Thoracic aorta (tissue), 2 donors: ENCODE measurements around the gene SORL1. TPM values are rescaled to one million over a fixed set of nuclear protein-coding genes. Genes with fewer than 3 reads are reported as not detected.

ENCODE experiments used
- ATAC-seq: fragments of 150-250 bp; one replicate; pipeline ENCODE4 v1.8.0; 2017; ENCODE audit warnings: low read depth; ENCODE audit not compliant: insufficient number of reproducible peaks, low FRiP score
- DNase-seq: peaks from one replicate; pipeline ENCODE4 v3.0.0-alpha.2; 2020; ENCODE audit warnings: low spot score
- H3K27ac ChIP-seq, 2 donors: fragments of 200-600 bp; sonication (generic); 1 replicate in 1 of 2; 2 replicates in 1 of 2; pipeline ENCODE4 v1.5.1; 2016; ENCODE audit warnings: mild to moderate bottlenecking in 2 of 2, moderate library complexity in 2 of 2
- H3K27me3 ChIP-seq: fragments of 200-600 bp; sonication (generic); replicated peaks from 2 replicates; pipeline ENCODE4 v1.6.0; 2016; ENCODE audit warnings: mild to moderate bottlenecking; ENCODE audit not compliant: insufficient read depth
- H3K36me3 ChIP-seq: fragments of 200-600 bp; sonication (generic); one replicate; pipeline ENCODE4 v1.5.1; 2016
- H3K4me1 ChIP-seq, 2 donors: fragments of 200-600 bp; sonication (generic); 1 replicate in 1 of 2; 2 replicates in 1 of 2; pipeline versions ENCODE4 v1.5.1 to v1.6.0; 2016; ENCODE audit warnings: low read depth in 2 of 2, mild to moderate bottlenecking in 1 of 2; ENCODE audit not compliant: control insufficient read depth in 1 of 2
- H3K4me3 ChIP-seq: fragments of 200-600 bp; sonication (generic); 2 replicates; pipeline ENCODE4 v1.5.1; 2016; ENCODE audit warnings: mild to moderate bottlenecking
- H3K9me3 ChIP-seq: fragments of 200-600 bp; sonication (generic); 2 replicates; pipeline ENCODE4 v1.5.1; 2016
- total RNA-seq, 2 donors: library from RNA; depleted of rRNA; stranded (reverse); fragments of >200 nt; gene quantifications; one replicate each; pipeline versions ENCODE4 v1.1.0 to v1.2.3, GENCODE V29; 2016
- TF ChIP-seq, protein P1 (sequence below): fragments of 200-600 bp; sonication (generic); IDR thresholded peaks from one replicate; pipeline ENCODE4 v1.5.1; 2019; ENCODE audit warnings: antibody characterized with exemption

SORL1 gene
- total RNA-seq, 2 donors from 2014 or later: 26.9 to 33.0 TPM

GRCh38 chr11:121555121-121555520 is 103.0 kb downstream of the SORL1 start:
- DNase-seq (no peak), ATAC-seq (no peak)
- no peaks in the 10 kb centered on the region for H3K9me3 ChIP-seq
- H3K27me3 ChIP-seq: no peaks in the 10 kb centered on the region
- H3K27ac ChIP-seq: no peak overlapping the region
- H3K4me3 ChIP-seq: no peak overlapping the region
- H3K36me3 ChIP-seq: no peaks in the 10 kb centered on the region
- H3K4me1 ChIP-seq: no peaks in the 10 kb centered on the region
- TF ChIP-seq, protein P1, sequence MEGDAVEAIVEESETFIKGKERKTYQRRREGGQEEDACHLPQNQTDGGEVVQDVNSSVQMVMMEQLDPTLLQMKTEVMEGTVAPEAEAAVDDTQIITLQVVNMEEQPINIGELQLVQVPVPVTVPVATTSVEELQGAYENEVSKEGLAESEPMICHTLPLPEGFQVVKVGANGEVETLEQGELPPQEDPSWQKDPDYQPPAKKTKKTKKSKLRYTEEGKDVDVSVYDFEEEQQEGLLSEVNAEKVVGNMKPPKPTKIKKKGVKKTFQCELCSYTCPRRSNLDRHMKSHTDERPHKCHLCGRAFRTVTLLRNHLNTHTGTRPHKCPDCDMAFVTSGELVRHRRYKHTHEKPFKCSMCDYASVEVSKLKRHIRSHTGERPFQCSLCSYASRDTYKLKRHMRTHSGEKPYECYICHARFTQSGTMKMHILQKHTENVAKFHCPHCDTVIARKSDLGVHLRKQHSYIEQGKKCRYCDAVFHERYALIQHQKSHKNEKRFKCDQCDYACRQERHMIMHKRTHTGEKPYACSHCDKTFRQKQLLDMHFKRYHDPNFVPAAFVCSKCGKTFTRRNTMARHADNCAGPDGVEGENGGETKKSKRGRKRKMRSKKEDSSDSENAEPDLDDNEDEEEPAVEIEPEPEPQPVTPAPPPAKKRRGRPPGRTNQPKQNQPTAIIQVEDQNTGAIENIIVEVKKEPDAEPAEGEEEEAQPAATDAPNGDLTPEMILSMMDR: no peak

- Histone ChIP-seq H3K27me3 (no peaks in the 10 kb centered on the region), H3K4me3 (no peak overlapping the region), H3K9me3 (no peaks in the 10 kb centered on the region), H3K36me3 (no peaks in the 10 kb centered on the region), H3K27ac (no peak overlapping the region), H3K4me1 (no peaks in the 10 kb centered on the region)
- no peak for DNase-seq
- ATAC-seq: no peak
- TF ChIP-seq, protein P1: no peak
These were observed 104.8 kb downstream of the SORL1 start for GRCh38 chr11:121556937-121557336.

- no peaks in the 10 kb centered on the region for H3K27me3 ChIP-seq
- no peaks in the 10 kb centered on the region for H3K4me1 ChIP-seq
- no peaks in the 10 kb centered on the region for H3K9me3 ChIP-seq
- no peak overlapping the region for H3K4me3 ChIP-seq
- no peaks in the 10 kb centered on the region for H3K36me3 ChIP-seq
- H3K27ac ChIP-seq: no peak overlapping the region
- no peak for DNase-seq
- TF ChIP-seq, protein P1: no peak
- no peak for ATAC-seq
These were observed 105.2 kb downstream of the SORL1 start for GRCh38 chr11:121557348-121557747.

- H3K36me3 ChIP-seq: no peaks in the 10 kb centered on the region
- ATAC-seq (no peak), DNase-seq (no peak)
- H3K27ac ChIP-seq: no peak overlapping the region
- no peaks in the 10 kb centered on the region for H3K9me3 ChIP-seq
- TF ChIP-seq, protein P1: no peak
- H3K4me3 ChIP-seq: no peak overlapping the region
- H3K4me1 ChIP-seq: no peaks in the 10 kb centered on the region
- H3K27me3 ChIP-seq: no peaks in the 10 kb centered on the region
These were observed 107.6 kb downstream of the SORL1 start for GRCh38 chr11:121559606-121560200.

DNA sequence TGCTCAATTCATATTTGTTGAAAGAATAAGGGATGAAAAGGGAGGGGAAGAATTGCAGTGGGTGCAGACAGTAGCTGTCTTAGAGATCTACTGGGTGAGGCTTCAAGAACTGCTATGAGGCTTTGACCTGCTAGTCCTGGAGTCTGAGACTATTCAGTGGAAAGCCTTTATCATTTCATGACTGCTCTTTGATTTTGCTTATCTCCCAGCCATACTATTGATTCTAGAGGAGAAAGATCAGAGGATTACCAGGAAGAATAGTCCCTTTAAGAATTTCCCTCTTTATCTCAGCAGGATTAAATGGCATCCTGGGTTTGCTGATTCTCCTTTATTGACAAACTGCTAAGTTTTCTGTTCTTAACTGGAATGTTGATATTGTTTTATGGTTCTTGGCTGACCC is 108.1 kb downstream of the SORL1 start:
- H3K4me1 ChIP-seq: no peaks in the 10 kb centered on the region
- H3K36me3 ChIP-seq: no peaks in the 10 kb centered on the region
- no peak overlapping the region for H3K27ac ChIP-seq
- no peaks in the 10 kb centered on the region for H3K27me3 ChIP-seq
- H3K9me3 ChIP-seq: no peaks in the 10 kb centered on the region
- DNase-seq: no peak
- TF ChIP-seq, protein P1: no peak
- ATAC-seq: no peak
- H3K4me3 ChIP-seq: no peak overlapping the region
